IMR-90 (cell line): ENCODE measurements around the gene GJB4. TPM values are rescaled to one million over a fixed set of nuclear protein-coding genes. Genes with fewer than 3 reads are reported as not detected.

Experiments used
- ATAC-seq: fragments of 200-7000 bp; cut with Tn5 transposase; 2 replicates; pipeline ENCODE4 v1.9.1; 2020; ENCODE audit warnings: low read depth, mild to moderate bottlenecking, moderate library complexity
- BruUV-seq: library from RNA; stranded (reverse); fragments of 400-500 nt; replicated peaks from 2 replicates; lab custom pipeline; 2021; lab: Mats Ljungman, UMichigan
- CTCF ChIA-PET: fragments of 300-600 bp; formaldehyde crosslinking; extraction: SDS; loops from one replicate; lab custom pipeline; 2021; ENCODE audit warnings: antibody characterized with exemption; lab: Yijun Ruan, JAX
- POLR2A ChIA-PET: fragments of 300-600 bp; sonication (Branson Sonifier 250); formaldehyde crosslinking; loops from one replicate; lab custom pipeline; 2022; ENCODE audit warnings: antibody characterized with exemption; ENCODE audit not compliant: unreplicated experiment; lab: Charles Lee
- DNase-seq: peaks from one replicate; pipeline ENCODE4 v3.0.0; 2013
- H2AFZ ChIP-seq: replicated peaks from 2 replicates; pipeline ENCODE3; 2013; ENCODE audit warnings: low read length, mild to moderate bottlenecking; ENCODE audit not compliant: poor library complexity
- H2AK5ac ChIP-seq: 2 replicates; pipeline ENCODE4 v1.6.1; 2013; ENCODE audit warnings: low read depth, low read length, inconsistent platforms
- H2AK9ac ChIP-seq: replicated peaks from 2 replicates; pipeline ENCODE3; 2013; ENCODE audit warnings: mild to moderate bottlenecking, low read depth, low read length, moderate library complexity; ENCODE audit not compliant: poor library complexity
- H2BK120ac ChIP-seq: 2 replicates; pipeline ENCODE4 v1.6.1; 2013; ENCODE audit warnings: low read depth, low read length, inconsistent platforms
- H2BK15ac ChIP-seq: 3 replicates; pipeline ENCODE4 v1.6.1; 2013; ENCODE audit warnings: low read depth, low read length, inconsistent platforms
- H2BK20ac ChIP-seq: 2 replicates; pipeline ENCODE4 v1.6.1; 2013; ENCODE audit warnings: low read depth, mild to moderate bottlenecking, inconsistent platforms, low read length, moderate library complexity
- H2BK5ac ChIP-seq: 2 replicates; pipeline ENCODE4 v1.6.1; 2013; ENCODE audit warnings: mild to moderate bottlenecking, low read depth, low read length, inconsistent platforms; ENCODE audit not compliant: poor library complexity, severe bottlenecking
- H3K14ac ChIP-seq: replicated peaks from 2 replicates; pipeline ENCODE4 v1.6.1; 2013; ENCODE audit warnings: low read depth, low read length, inconsistent platforms
- H3K18ac ChIP-seq: 2 replicates; pipeline ENCODE4 v1.6.1; 2013; ENCODE audit warnings: low read depth, low read length, control low read depth
- H3K23ac ChIP-seq: 2 replicates; pipeline ENCODE4 v1.6.1; 2013; ENCODE audit warnings: low read depth, low read length, inconsistent platforms
- H3K27ac ChIP-seq: 2 replicates; pipeline ENCODE4 v1.5.1; 2013; ENCODE audit warnings: mild to moderate bottlenecking, control low read depth, low read length; ENCODE audit not compliant: insufficient read depth
- H3K27me3 ChIP-seq: 2 replicates; pipeline ENCODE4 v1.6.1; 2013; ENCODE audit warnings: low read length; ENCODE audit not compliant: control insufficient read depth, insufficient read depth
- H3K36me3 ChIP-seq: 2 replicates; pipeline ENCODE4 v1.6.1; 2013; ENCODE audit warnings: low read length, mixed read lengths; ENCODE audit not compliant: control insufficient read depth, insufficient read depth
- H3K4ac ChIP-seq: 2 replicates; pipeline ENCODE4 v1.6.1; 2013; ENCODE audit warnings: low read depth, low read length, inconsistent platforms
- H3K4me1 ChIP-seq: 2 replicates; pipeline ENCODE4 v1.6.1; 2013; ENCODE audit warnings: low read length, mixed read lengths; ENCODE audit not compliant: control insufficient read depth, insufficient read depth
- H3K4me2 ChIP-seq: 2 replicates; pipeline ENCODE4 v1.6.1; 2013; ENCODE audit warnings: low read depth, mild to moderate bottlenecking, control low read depth, low read length, moderate library complexity
- H3K4me3 ChIP-seq: 2 replicates; pipeline ENCODE4 v1.5.1; 2013; ENCODE audit warnings: low read depth, mild to moderate bottlenecking, control low read depth, low read length, moderate library complexity; ENCODE audit not compliant: insufficient read depth
- H3K56ac ChIP-seq: 2 replicates; pipeline ENCODE4 v1.6.1; 2013; ENCODE audit warnings: low read length, inconsistent platforms; ENCODE audit not compliant: insufficient read depth; ENCODE audit errors: extremely low read depth
- H3K79me1 ChIP-seq, 2 experiments: 2 replicates each; pipeline ENCODE4 v1.6.1; 2013; ENCODE audit warnings: low read length in 2 of 2, inconsistent platforms in 1 of 2, low read depth in 1 of 2
- H3K9ac ChIP-seq: 2 replicates; pipeline ENCODE4 v1.6.1; 2013; ENCODE audit warnings: low read depth, low read length, control low read depth
- H3K9me1 ChIP-seq: 2 replicates; pipeline ENCODE4 v1.6.1; 2013; ENCODE audit warnings: low read length, inconsistent platforms; ENCODE audit not compliant: insufficient read depth
- H3K9me3 ChIP-seq: 2 replicates; pipeline ENCODE4 v1.6.1; 2013; ENCODE audit warnings: low read length; ENCODE audit not compliant: control insufficient read depth, insufficient read depth
- H4K20me1 ChIP-seq: 2 replicates; pipeline ENCODE4 v1.6.1; 2013; ENCODE audit warnings: low read length, inconsistent platforms; ENCODE audit not compliant: insufficient read depth
- H4K5ac ChIP-seq: 2 replicates; pipeline ENCODE4 v1.6.1; 2013; ENCODE audit warnings: mild to moderate bottlenecking, low read depth, low read length, control low read depth
- H4K8ac ChIP-seq, 2 experiments: 2 replicates each; pipeline ENCODE4 v1.6.1; 2013; ENCODE audit warnings: low read depth in 2 of 2, low read length in 2 of 2, control low read depth in 1 of 2, inconsistent platforms in 1 of 2
- H4K91ac ChIP-seq: 2 replicates; pipeline ENCODE4 v1.6.1; 2013; ENCODE audit warnings: low read depth, low read length, inconsistent platforms; ENCODE audit not compliant: insufficient read depth
- BHLHE40 ChIP-seq: fragments of 150-350 bp; IDR thresholded peaks from 2 replicates; pipeline ENCODE4 v1.6.1; 2016; ENCODE audit warnings: mild to moderate bottlenecking, low read depth, low read length
- CEBPB ChIP-seq: IDR thresholded peaks from 2 replicates; pipeline ENCODE4 v1.6.1; 2012; ENCODE audit warnings: low read depth, low read length, improper control_type of control experiment
- CHD1 ChIP-seq: IDR thresholded peaks from 2 replicates; pipeline ENCODE4 v1.6.1; 2012; ENCODE audit warnings: low read depth, low read length, improper control_type of control experiment
- CTCF ChIP-seq: conservative IDR thresholded peaks from 2 replicates; pipeline ENCODE4 v1.5.1; 2012; ENCODE audit warnings: mild to moderate bottlenecking, low read depth, low read length, improper control_type of control experiment
- ELK1 ChIP-seq: fragments of 150-350 bp; IDR thresholded peaks from 2 replicates; pipeline ENCODE4 v1.6.1; 2016; ENCODE audit warnings: low read depth, mild to moderate bottlenecking, low read length, moderate library complexity, borderline replicate concordance
- FOS ChIP-seq: fragments of 150-350 bp; IDR thresholded peaks from 2 replicates; pipeline ENCODE4 v1.6.1; 2016; ENCODE audit warnings: low read depth, low read length
- MAFK ChIP-seq: IDR thresholded peaks from 2 replicates; pipeline ENCODE4 v1.6.1; 2012; ENCODE audit warnings: low read depth, low read length, improper control_type of control experiment
- MAZ ChIP-seq: IDR thresholded peaks from 2 replicates; pipeline ENCODE4 v1.6.1; 2012; ENCODE audit warnings: low read depth, mild to moderate bottlenecking, low read length, improper control_type of control experiment, moderate library complexity, borderline replicate concordance
- MXI1 ChIP-seq: IDR thresholded peaks from 2 replicates; pipeline ENCODE4 v1.6.1; 2012; ENCODE audit warnings: low read depth, mild to moderate bottlenecking, low read length, moderate library complexity, borderline replicate concordance
- NFE2L2 ChIP-seq: fragments of 150-350 bp; IDR thresholded peaks from 2 replicates; pipeline ENCODE4 v1.6.1; 2016; ENCODE audit warnings: low read depth, mild to moderate bottlenecking, low read length
- RCOR1 ChIP-seq: IDR thresholded peaks from 2 replicates; pipeline ENCODE4 v1.6.1; 2012; ENCODE audit warnings: mild to moderate bottlenecking, low read length, improper control_type of control experiment; ENCODE audit not compliant: insufficient replicate concordance
- SMC3 ChIP-seq: fragments of 150-350 bp; IDR thresholded peaks from 2 replicates; pipeline ENCODE4 v1.6.1; 2016; ENCODE audit warnings: low read depth, mild to moderate bottlenecking, antibody characterized with exemption, low read length, moderate library complexity
- USF2 ChIP-seq: fragments of 150-350 bp; IDR thresholded peaks from 2 replicates; pipeline ENCODE4 v1.6.1; 2017; ENCODE audit warnings: mild to moderate bottlenecking, antibody characterized with exemption, low read length, low read depth
- WGBS, 2 experiments: methylation state at CpG; one replicate each; pipeline versions ENCODE4 v1.1.5 to v1.1.7; 2013; ENCODE audit warnings: missing lambda C conversion rate in 2 of 2; ENCODE audit not compliant: insufficient read length in 1 of 2; ENCODE audit errors: extremely low coverage in 2 of 2; 5-methylcytosine and 5-hydroxymethylcytosine counted together
- dilution Hi-C: fragments of 300-500 bp; cut with HindIII; formaldehyde crosslinking; loops from one replicate; pipeline ENCODE4 v1.14.3; 2018; ENCODE audit warnings: low sequenced_read_pairs; ENCODE audit not compliant: unreplicated experiment
- in situ Hi-C: fragments of 300-500 bp; cut with MboI; formaldehyde crosslinking; loops from 3 replicates; pipeline ENCODE4 v1.14.3; 2019; ENCODE audit warnings: low sequenced_read_pairs, inconsistent platforms, mixed read lengths
- intact Hi-C: fragments of 100-400 bp; cut with micrococcal nuclease; formaldehyde crosslinking; loops from 2 replicates; pipeline ENCODE4 v1.10.0; 2022
- polyA plus RNA-seq, 3 experiments: library from polyadenylated mRNA; depleted of rRNA; stranded (reverse); fragments of >200 nt; gene quantifications; 2 replicates each; pipeline ENCODE4 v1.2.3, GENCODE V29; 2012; ENCODE audit warnings: low replicate concordance in 1 of 3
- total RNA-seq: library from RNA; depleted of rRNA; stranded (reverse); fragments of >200 nt; gene quantifications from 2 replicates; pipeline ENCODE4 v1.2.3, GENCODE V29; 2012

The GJB4 gene
- total and polyA plus RNA-seq, 2 of the 4 experiments (the other 2 are of a cell fraction): not detected

- Histone ChIP-seq H3K9ac (no peak overlapping the region), H3K27me3 (no peaks in the 10 kb centered on the region), H2BK20ac (no peak overlapping the region), H4K91ac (no peak overlapping the region), H3K27ac (no peak overlapping the region), H3K79me1 (no peaks in the 10 kb centered on the region), H3K9me1 (no peaks in the 10 kb centered on the region), H2AK5ac (no peak overlapping the region), H3K4me3 (no peak overlapping the region), H3K9me3 (no peaks in the 10 kb centered on the region), H2AFZ (no peak overlapping the region), H3K4me1 (peaks cover 2% of the 10 kb centered on the region), H4K5ac (no peak overlapping the region), H3K4me2 (no peak overlapping the region), H2AK9ac (no peak overlapping the region), H3K23ac (no peak overlapping the region), H2BK15ac (no peak overlapping the region), H3K14ac (no peak overlapping the region), H3K56ac (no peak overlapping the region), H3K36me3 (no peaks in the 10 kb centered on the region), H2BK120ac (no peak overlapping the region), H4K8ac (no peak overlapping the region), H4K20me1 (no peaks in the 10 kb centered on the region), H3K4ac (no peak overlapping the region), H3K18ac (no peak overlapping the region), H2BK5ac (no peak overlapping the region)
- ATAC-seq (no peak), DNase-seq (no peak)
- in situ Hi-C loops (no loop called here), dilution Hi-C loops (no loop called here), intact Hi-C loops (no loop called here)
- WGBS, 2 experiments: 60% methylated on average over 1 of the region's 9 CpGs; no CpG with 5 or more reads in 1 of the 2 experiments
- CTCF ChIA-PET: interaction anchor here (1.0 kb wide), 1 partner anchor 45 kb away, joined by 3 read pairs; no protein-coding TSS in a partner anchor
- TF ChIP-seq ELK1 (no peak), FOS (no peak), MXI1 (no peak), CEBPB (no peak), MAFK (no peak), USF2 (no peak), MAZ (no peak), CTCF (no peak), NFE2L2 (no peak), SMC3 (no peak), CHD1 (no peak), BHLHE40 (no peak), RCOR1 (no peak)
- POLR2A ChIA-PET: no interaction called here
- BruUV-seq: no TSS peak
Measured at GRCh38 chr1:34808051-34808810, 48.7 kb downstream of the GJB4 start.
